GM21381 (cell line): ENCODE data around the gene METAP1D.

ENCODE experiments used
- ATAC-seq: cut with Tn5 transposase; IDR thresholded peaks from one replicate; pipeline ENCODE4 v1.9.1; 2021; ENCODE audit warnings: mild to moderate bottlenecking, moderate library complexity; ENCODE audit not compliant: unreplicated experiment

Gene METAP1D

GRCh38 chr2:172079416-172079815 lies 79.7 kb downstream of the METAP1D start:
- ATAC-seq = no peak

DNA sequence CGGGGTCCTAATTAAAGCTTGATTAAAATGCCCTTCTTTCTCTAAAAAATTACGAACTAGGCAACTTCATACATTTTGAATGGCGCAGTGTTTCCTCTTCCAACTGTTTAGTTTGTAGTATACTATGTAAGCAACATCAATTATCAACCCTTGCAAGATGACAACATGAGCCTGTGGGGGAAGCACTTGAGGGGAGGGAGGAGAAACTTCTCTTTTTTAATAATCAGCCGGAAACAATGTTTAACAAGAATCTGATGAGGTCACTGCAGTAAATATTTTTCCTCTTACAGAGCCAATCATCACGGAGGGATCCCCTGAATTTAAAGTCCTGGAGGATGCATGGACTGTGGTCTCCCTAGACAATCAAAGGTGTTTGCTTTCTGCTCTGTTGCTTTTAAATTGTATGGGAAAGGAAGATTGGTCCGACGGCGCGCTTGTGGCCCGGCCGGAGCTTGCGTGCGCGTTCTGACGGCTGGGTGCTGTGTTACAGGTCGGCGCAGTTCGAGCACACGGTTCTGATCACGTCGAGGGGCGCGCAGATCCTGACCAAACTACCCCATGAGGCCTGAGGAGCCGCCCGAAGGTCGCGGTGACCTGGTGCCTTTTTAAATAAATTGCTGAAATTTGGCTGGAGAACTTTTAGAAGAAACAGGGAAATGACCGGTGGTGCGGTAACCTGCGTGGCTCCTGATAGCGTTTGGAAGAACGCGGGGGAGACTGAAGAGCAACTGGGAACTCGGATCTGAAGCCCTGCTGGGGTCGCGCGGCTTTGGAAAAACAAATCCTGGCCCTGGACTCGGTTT lies 80.3 kb downstream of the METAP1D start:
- ATAC-seq = no peak

- ATAC-seq = no peak
Observed at GRCh38 chr2:172080641-172081220, 81.0 kb downstream of the METAP1D start.

GRCh38 chr2:172081221-172082022 lies 81.7 kb downstream of the METAP1D start:
- no peak for ATAC-seq

- ATAC-seq = no peak
Observed at GRCh38 chr2:172082105-172082943, 82.6 kb downstream of the METAP1D start.

GRCh38 chr2:172082944-172083627 lies 83.3 kb downstream of the METAP1D start:
- no peak for ATAC-seq

GRCh38 chr2:172083628-172084394 lies 84.1 kb downstream of the METAP1D start:
- no peak for ATAC-seq

GRCh38 chr2:172084395-172084644 lies 84.6 kb downstream of the METAP1D start:
- no peak for ATAC-seq

DNA sequence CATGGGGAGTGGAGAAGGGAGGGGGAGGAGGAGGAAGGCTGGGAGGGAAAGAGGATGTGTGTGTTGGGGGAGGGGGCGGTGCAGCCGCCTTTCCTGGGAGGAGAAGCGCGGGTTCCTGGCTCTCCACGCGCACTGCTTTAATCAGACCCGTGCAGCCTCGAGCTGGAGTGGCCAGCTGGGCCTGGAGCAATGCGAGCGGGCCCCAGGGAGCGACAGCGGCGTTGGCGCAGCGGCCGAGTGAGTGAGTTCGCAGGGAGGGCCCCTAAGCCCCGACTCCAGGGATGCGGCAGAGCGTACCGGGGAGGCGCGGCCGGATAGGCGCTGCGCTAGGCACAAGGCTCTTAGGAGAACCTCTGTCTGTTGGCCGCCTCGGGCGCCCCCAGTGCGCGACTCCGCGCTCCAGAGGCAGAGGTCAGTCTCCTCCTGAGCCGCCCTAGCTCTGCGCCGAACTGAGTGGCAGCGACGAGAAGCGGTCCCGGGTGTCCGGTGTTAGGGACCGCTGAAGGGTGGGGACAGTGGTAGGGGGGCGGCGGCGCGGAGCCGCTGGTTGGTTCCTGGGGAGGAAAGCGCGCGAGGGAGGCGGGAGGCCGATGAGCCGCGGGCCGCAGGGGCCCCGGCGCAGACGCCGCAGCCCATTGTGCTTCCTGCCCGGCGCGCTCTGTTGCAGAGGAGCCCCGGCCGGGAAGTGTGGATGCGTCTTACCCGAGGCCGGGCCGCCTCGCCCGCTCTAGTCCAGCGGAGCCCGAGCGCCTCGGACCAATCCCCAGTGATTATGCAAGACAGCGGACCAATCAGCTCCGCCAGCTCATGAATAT lies 85.1 kb downstream of the METAP1D start:
- ATAC-seq = peak; percentile 82

GRCh38 chr2:172085460-172086159 lies 85.9 kb downstream of the METAP1D start, which contains the start of gene DLX1:
Gene DLX1 (plus strand): TSS chr2:172085507. CDS start chr2:172085678, 171 bp downstream.
- ATAC-seq = peak; percentile 2

GRCh38 chr2:172086241-172087206 lies 86.8 kb downstream of the METAP1D start:
- ATAC-seq = no peak

- ATAC-seq = no peak
Observed at GRCh38 chr2:172087207-172087779, 87.5 kb downstream of the METAP1D start.

DNA sequence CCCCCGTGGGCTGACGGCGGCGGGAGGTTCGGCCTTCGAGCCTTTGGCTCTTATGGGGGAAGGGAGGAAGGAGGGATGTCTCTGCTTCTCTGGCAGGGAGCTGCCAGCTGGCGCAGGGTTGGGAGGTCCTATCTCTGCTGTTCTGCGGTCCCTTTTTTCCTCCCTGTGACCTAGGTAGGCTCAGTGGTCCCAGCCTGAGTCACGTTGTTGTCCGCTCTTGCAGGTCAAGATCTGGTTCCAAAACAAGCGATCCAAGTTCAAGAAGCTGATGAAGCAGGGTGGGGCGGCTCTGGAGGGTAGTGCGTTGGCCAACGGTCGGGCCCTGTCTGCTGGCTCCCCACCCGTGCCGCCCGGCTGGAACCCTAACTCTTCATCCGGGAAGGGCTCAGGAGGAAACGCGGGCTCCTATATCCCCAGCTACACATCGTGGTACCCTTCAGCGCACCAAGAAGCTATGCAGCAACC lies 88.1 kb downstream of the METAP1D start:
- no peak for ATAC-seq

DNA sequence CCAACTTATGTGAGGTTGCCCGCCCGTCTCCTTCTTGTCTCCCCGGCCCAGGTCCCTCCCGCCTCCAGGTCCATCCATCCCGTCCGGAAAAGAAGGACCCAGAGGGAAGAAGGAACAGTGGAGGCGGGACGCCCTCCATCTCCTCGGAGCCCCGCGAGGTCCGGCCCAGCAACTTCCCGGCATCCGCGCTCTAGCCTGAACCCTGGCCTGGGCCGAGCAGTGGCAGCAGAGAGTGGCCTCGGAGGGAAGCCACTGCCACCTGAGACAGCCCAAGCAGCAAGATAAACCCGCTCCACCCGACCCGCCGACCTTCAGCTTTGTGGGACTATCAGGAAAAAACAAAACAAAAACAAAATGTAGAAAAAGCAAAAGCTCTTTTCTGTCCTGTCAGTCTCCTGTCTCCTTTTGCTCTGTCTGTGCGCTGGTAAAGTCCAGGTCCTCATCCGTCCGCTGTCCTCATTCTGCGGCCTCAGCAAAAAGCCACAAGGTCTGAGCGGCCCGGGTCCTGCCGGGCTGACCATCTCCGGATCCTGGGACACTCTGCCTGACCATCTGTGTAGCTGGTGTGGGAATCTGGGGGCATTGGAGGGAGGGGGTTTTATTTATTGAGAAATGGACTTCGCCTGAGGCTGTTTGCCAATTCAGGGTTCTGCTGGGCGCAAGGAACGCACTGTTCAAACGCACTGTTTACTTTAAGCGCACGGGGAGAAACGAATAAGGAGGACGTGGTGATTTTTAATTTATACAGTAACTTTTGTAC lies 88.7 kb downstream of the METAP1D start:
- no peak for ATAC-seq

- ATAC-seq = no peak
Observed at GRCh38 chr2:172089005-172089504, 89.3 kb downstream of the METAP1D start.

GRCh38 chr2:172089633-172090032 lies 89.9 kb downstream of the METAP1D start:
- no peak for ATAC-seq
